ENCODE results near the gene LRP1B.
"Not testable (repeated sequence)": the region's sequence is repeated elsewhere in the genome, so short reads cannot be mapped to it uniquely, and the experiment has no call there.

LRP1B gene

DNA sequence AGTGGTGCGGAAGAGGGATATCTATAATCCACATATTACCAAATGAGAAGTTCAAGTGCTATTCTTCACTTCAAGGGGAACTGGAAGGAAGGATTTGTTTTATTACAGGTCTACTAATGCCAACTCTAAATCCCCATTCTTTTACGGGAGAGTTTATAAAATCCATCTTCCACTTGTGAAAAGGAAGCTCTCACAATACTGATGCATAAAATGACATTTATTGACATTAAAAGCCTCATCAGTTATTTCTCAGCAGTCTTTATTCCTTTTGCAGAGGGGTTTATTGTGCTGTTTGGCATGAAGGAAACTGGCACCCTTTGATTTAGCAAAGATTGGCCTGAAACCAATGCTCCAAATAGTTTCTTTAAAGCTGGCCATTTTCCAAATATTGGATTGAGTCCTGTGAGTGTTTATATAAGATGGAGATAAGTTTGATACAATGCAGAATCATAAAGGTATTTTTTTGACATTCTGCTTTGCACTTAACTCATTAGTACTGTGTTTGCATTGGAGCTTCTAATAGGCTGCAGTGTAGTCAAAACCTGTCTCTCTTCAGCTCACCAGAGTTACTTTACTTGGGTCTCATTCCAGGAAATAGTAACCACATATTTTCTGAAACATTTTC, 26.6 kb downstream of the LRP1B start:
- in situ Hi-C loops (cut with MboI; ENCODE audit: low sequenced_read_pairs) = no loop called here

- in situ Hi-C loops (cut with MboI; ENCODE audit: low sequenced_read_pairs) = no loop called here
Measured at GRCh38 chr2:142100970-142101369, 29.8 kb downstream of the LRP1B start.

GRCh38 chr2:142100139-142100873, 30.5 kb downstream of the LRP1B start:
- in situ Hi-C loops (cut with MboI; ENCODE audit: low sequenced_read_pairs) = no loop called here

DNA sequence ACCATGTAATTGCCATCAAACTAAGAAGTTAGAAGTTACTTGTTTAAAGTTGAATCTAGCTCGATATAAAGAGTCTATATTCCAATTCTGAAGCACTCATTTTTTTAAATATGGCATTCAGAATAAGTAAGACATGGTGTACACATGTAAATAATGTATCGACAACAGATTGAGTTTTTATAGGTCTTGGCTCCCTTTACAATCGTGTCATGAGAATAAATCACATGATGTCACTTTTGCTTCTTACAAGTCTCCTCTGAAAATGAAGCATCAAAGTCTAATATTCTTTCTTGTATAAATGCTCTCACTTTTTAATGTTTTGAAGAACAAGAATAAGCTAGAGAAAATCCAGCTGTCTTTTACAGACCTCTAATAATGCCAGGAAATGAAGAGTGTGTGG, 33.1 kb downstream of the LRP1B start:
- in situ Hi-C loops (cut with MboI; ENCODE audit: low sequenced_read_pairs) = no loop called here

DNA sequence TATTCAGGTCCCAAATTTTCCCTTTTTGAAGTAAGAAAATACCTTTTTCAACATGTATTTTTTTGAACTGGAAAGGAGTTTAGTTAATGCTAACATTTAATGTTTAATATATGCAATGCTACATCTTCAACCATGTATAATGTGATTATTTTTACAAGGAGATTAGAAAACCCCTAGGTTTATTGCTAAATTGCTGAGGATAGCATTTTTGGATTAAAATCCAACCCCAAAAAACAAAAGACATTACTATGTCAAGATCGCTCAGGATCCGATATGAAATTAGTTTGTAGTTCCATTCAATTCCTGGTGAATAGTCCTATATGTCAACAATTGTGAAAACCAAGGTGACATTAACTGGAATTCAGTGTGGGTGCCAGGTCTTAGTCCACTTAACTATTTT, 35.2 kb downstream of the LRP1B start:
- in situ Hi-C loops (cut with MboI; ENCODE audit: low sequenced_read_pairs) = no loop called here

DNA sequence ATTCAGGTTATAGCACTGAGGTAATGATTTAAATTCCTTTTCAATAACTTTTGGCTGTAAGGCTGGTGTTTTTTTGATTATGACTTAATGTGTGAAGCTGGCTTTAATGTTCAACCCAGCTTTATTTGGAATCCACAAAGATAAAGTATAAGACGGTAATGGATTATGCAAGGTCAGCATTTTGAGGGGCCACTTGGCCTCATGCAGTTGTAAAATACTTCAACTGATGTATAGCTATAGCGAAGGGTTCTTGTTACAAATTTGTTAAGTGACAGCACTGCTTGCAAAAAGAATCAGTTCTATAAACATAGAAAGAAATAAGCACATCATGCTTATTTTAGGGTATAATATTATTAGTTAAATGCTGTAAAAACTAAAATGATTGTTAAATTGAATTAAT, 36.6 kb downstream of the LRP1B start:
- in situ Hi-C loops (cut with MboI; ENCODE audit: low sequenced_read_pairs) = no loop called here

GRCh38 chr2:142088058-142088568, 42.7 kb downstream of the LRP1B start:
- in situ Hi-C loops (cut with MboI; ENCODE audit: low sequenced_read_pairs) = no loop called here

GRCh38 chr2:142087585-142087984, 43.2 kb downstream of the LRP1B start:
- in situ Hi-C loops (cut with MboI; ENCODE audit: low sequenced_read_pairs) = not testable (repeated sequence)

- in situ Hi-C loops (cut with MboI; ENCODE audit: low sequenced_read_pairs) = no loop called here
Measured at GRCh38 chr2:142082368-142082767, 48.4 kb downstream of the LRP1B start.

- in situ Hi-C loops (cut with MboI; ENCODE audit: low sequenced_read_pairs) = no loop called here
Measured at GRCh38 chr2:142076317-142076716, 54.5 kb downstream of the LRP1B start.

DNA sequence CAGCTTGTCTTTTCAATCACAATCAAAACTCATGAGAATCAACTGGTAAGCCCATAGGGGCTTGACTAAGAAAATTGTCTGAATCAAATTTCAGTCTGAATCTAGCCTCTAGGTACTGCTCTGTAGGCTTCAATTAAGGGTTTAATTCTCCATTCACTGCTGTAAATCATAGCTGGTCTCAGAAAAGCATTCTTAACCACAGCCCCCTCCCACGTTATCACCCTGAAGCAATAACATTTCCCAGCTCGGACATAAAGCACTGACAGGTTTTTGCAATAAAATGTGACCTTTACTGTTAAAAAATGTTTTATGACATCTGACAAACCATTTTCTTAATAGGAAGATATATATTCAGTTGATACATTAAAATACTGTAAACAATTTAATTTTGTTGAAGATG, 55.0 kb downstream of the LRP1B start:
- in situ Hi-C loops (cut with MboI; ENCODE audit: low sequenced_read_pairs) = no loop called here

GRCh38 chr2:142069251-142069888, 61.4 kb downstream of the LRP1B start:
- in situ Hi-C loops (cut with MboI; ENCODE audit: low sequenced_read_pairs) = no loop called here

GRCh38 chr2:142065700-142066099, 65.1 kb downstream of the LRP1B start:
- in situ Hi-C loops (cut with MboI; ENCODE audit: low sequenced_read_pairs) = no loop called here

DNA sequence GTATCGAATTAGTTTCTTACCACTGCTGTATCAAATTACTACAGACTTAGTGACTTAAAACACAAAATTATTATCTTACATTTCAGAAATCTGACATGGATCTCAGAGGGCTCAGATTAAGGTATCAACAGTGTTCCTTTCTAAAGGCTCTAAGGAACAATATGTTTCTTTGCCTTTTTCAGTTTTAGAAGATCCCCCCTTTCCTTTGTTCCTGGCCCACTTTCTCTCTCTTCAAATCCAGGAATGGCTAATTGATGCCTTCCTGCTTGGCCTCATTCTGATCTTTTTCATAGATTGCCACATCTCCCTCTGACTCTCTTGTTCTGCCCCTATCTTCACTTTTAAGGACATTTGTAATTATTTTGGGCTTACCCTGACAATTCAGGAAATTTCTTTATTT, 65.7 kb downstream of the LRP1B start:
- in situ Hi-C loops (cut with MboI; ENCODE audit: low sequenced_read_pairs) = no loop called here

DNA sequence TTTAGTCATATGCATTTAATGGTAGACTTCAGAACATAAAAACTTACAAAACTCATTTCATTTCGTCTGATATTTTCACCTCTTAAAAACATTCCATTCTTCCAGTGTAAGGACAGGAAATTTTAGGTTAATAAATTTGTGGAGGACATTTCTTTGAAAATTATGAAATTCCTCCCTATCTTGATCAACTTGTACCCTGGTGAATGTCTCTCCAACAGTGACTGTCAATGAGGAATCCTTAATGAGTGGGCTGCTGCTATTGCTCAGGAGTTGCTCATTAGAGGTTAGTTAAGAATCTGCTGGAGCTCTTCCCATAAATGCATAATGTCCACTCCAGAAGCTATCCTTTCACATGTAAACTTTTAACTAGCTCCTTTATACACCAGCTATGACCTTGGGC, 69.1 kb downstream of the LRP1B start:
- in situ Hi-C loops (cut with MboI; ENCODE audit: low sequenced_read_pairs) = no loop called here

DNA sequence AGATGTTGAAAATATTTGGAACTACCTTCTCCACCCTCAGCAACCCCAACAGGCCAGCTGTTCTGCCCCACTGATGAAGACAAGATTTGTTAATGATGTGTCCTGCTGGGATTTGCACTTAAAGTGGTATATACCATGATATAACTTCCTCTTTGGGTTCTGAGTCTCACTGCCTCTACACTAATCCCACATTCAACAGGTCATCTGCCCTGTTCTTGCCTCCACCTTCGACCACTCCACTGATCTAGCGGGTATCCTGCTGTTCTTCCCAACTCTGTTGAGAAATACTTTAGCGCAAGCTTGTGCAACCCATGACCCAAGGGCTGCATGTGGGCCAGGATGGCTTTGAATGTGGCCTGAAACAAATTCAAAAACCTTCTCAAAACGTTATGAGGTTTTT, 72.7 kb downstream of the LRP1B start:
- in situ Hi-C loops (cut with MboI; ENCODE audit: low sequenced_read_pairs) = no loop called here

- in situ Hi-C loops (cut with MboI; ENCODE audit: low sequenced_read_pairs) = no loop called here
Measured at GRCh38 chr2:142056784-142057183, 74.0 kb downstream of the LRP1B start.

GRCh38 chr2:142052220-142052863, 78.5 kb downstream of the LRP1B start:
- in situ Hi-C loops (cut with MboI; ENCODE audit: low sequenced_read_pairs) = no loop called here

GRCh38 chr2:142048581-142048980, 82.2 kb downstream of the LRP1B start:
- in situ Hi-C loops (cut with MboI; ENCODE audit: low sequenced_read_pairs) = no loop called here

- in situ Hi-C loops (cut with MboI; ENCODE audit: low sequenced_read_pairs) = no loop called here
Measured at GRCh38 chr2:142045641-142046040, 85.2 kb downstream of the LRP1B start.

- in situ Hi-C loops (cut with MboI; ENCODE audit: low sequenced_read_pairs) = no loop called here
Measured at GRCh38 chr2:142044197-142044596, 86.6 kb downstream of the LRP1B start.
